Measurements from ENCODE around the gene FOSL2. TPM values are rescaled to one million over a fixed set of nuclear protein-coding genes. Genes with fewer than 3 reads are reported as not detected.

Gene FOSL2
- total and polyA plus RNA-seq, 4 experiments from 2014 or later = 4.7 to 6.7 (median 5.8) TPM

GRCh38 chr2:28387082-28387960 is 5.3 kb upstream of the FOSL2 start:
- H3K4me3 ChIP-seq (ENCODE audit: low read length in 2 of 2) = no peak overlapping the region
- Mint-ChIP-seq H3K27me3 (peaks cover 0 to 1% of the 10 kb centered on the region in 2 donors), H3K27ac (peak overlapping the region in 6 of 7 donors; percentile 13 to 90 (median 75)), H3K4me1 (peaks cover 7 to 36% (median 10%) of the 10 kb centered on the region in 4 donors), H3K36me3 (peaks cover 0 to 4% of the 10 kb centered on the region in 2 donors), H3K4me3 (peak overlapping the region in 1 of 8 donors; percentile 47), H3K9me3 (peaks cover 0 to 3% (median 0%) of the 10 kb centered on the region in 8 donors)
- H3K4me1 ChIP-seq (ENCODE audit: insufficient read depth, low read length) = peaks cover 16% of the 10 kb centered on the region
- no peaks in the 10 kb centered on the region for H3K27me3 ChIP-seq (ENCODE audit: insufficient read depth, low read length)
- no peaks in the 10 kb centered on the region for H3K36me3 ChIP-seq (ENCODE audit: insufficient read depth, low read length)
- no peak for DNase-seq
- intact Hi-C loops (cut with micrococcal nuclease) = no loop called here
- H3K27ac ChIP-seq (ENCODE audit: low read depth, low read length) = no peak overlapping the region
- ChIA-PET POLR2A (ENCODE audit: partially characterized antibody) (no interaction called here), CTCF (ENCODE audit: partially characterized antibody) (no interaction called here)
- H3K9me3 ChIP-seq (ENCODE audit: control insufficient read depth in 1 of 2, low read length in 2 of 2) = no peaks in the 10 kb centered on the region

GRCh38 chr2:28389399-28390240 is 3.0 kb upstream of the FOSL2 start:
- Histone ChIP-seq H3K27ac (ENCODE audit: low read depth, low read length) (peak overlapping the region; percentile 89), H3K36me3 (ENCODE audit: insufficient read depth, low read length) (no peaks in the 10 kb centered on the region), H3K4me1 (ENCODE audit: insufficient read depth, low read length) (peaks cover 20% of the 10 kb centered on the region), H3K4me3 (ENCODE audit: low read length in 2 of 2) (peak overlapping the region in 1 of 2 donors; percentile 84), H3K27me3 (ENCODE audit: insufficient read depth, low read length) (no peaks in the 10 kb centered on the region), H3K9me3 (ENCODE audit: control insufficient read depth in 1 of 2, low read length in 2 of 2) (no peaks in the 10 kb centered on the region)
- intact Hi-C loops (cut with micrococcal nuclease) = loop anchor here (1.0 kb wide), 1 partner anchor 30 kb away; no protein-coding TSS in a partner anchor
- CTCF ChIA-PET (ENCODE audit: partially characterized antibody) = interaction anchor here (0.9 to 2.0 kb wide), 6 partner anchors 8 to 666 kb away, joined by 3 to 7 read pairs (median 3); no protein-coding TSS in a partner anchor
- H3K27ac Mint-ChIP-seq = peak overlapping the region in 6 of 7 donors; percentile 92 to 98 (median 98)
- no peak for DNase-seq
- peaks cover 0 to 7% of the 10 kb centered on the region in 2 donors for H3K36me3 Mint-ChIP-seq
- POLR2A ChIA-PET (ENCODE audit: partially characterized antibody) = interaction anchor here (0.6 to 5.2 kb wide), 5 partner anchors 9 to 124 kb away, joined by 3 to 115 read pairs (median 39); no protein-coding TSS in a partner anchor
- peaks cover 0 to 3% of the 10 kb centered on the region in 2 donors for H3K27me3 Mint-ChIP-seq
- peaks cover 0 to 5% (median under 1%) of the 10 kb centered on the region in 8 donors for H3K9me3 Mint-ChIP-seq
- peak overlapping the region; percentile 81 to 93 (median 88) for H3K4me3 Mint-ChIP-seq
- peaks cover 7 to 42% (median 13%) of the 10 kb centered on the region in 4 donors for H3K4me1 Mint-ChIP-seq

GRCh38 chr2:28390241-28390745 is 2.4 kb upstream of the FOSL2 start:
- Histone ChIP-seq H3K36me3 (ENCODE audit: insufficient read depth, low read length) (no peaks in the 10 kb centered on the region), H3K4me3 (ENCODE audit: low read length in 2 of 2) (peak overlapping the region; percentile 84 to 87), H3K9me3 (ENCODE audit: control insufficient read depth in 1 of 2, low read length in 2 of 2) (no peaks in the 10 kb centered on the region), H3K27ac (ENCODE audit: low read depth, low read length) (peak overlapping the region; percentile 89), H3K4me1 (ENCODE audit: insufficient read depth, low read length) (peaks cover 27% of the 10 kb centered on the region), H3K27me3 (ENCODE audit: insufficient read depth, low read length) (no peaks in the 10 kb centered on the region)
- Mint-ChIP-seq H3K27me3 (peaks cover 0 to 3% of the 10 kb centered on the region in 2 donors), H3K4me1 (peaks cover 7 to 42% (median 13%) of the 10 kb centered on the region in 4 donors), H3K9me3 (peaks cover 0 to 5% (median under 1%) of the 10 kb centered on the region in 8 donors), H3K36me3 (peaks cover 0 to 7% of the 10 kb centered on the region in 2 donors), H3K4me3 (peak overlapping the region; percentile 87 to 94 (median 92)), H3K27ac (peak overlapping the region in 6 of 7 donors; percentile 96 to 99 (median 98))
- DNase-seq = peak; percentile 85 to 96 (median 91)
- CTCF ChIA-PET (ENCODE audit: partially characterized antibody) = interaction anchor here (0.6 to 2.0 kb wide), 6 partner anchors 8 to 62 kb away, joined by 3 to 7 read pairs (median 4); no protein-coding TSS in a partner anchor
- POLR2A ChIA-PET (ENCODE audit: partially characterized antibody) = interaction anchor here (0.6 to 5.2 kb wide), 8 partner anchors 9 to 125 kb away, joined by 3 to 115 read pairs (median 8); no protein-coding TSS in a partner anchor
- intact Hi-C loops (cut with micrococcal nuclease) = loop anchor here (1.0 kb wide), 1 partner anchor 31 kb away; no protein-coding TSS in a partner anchor

DNA sequence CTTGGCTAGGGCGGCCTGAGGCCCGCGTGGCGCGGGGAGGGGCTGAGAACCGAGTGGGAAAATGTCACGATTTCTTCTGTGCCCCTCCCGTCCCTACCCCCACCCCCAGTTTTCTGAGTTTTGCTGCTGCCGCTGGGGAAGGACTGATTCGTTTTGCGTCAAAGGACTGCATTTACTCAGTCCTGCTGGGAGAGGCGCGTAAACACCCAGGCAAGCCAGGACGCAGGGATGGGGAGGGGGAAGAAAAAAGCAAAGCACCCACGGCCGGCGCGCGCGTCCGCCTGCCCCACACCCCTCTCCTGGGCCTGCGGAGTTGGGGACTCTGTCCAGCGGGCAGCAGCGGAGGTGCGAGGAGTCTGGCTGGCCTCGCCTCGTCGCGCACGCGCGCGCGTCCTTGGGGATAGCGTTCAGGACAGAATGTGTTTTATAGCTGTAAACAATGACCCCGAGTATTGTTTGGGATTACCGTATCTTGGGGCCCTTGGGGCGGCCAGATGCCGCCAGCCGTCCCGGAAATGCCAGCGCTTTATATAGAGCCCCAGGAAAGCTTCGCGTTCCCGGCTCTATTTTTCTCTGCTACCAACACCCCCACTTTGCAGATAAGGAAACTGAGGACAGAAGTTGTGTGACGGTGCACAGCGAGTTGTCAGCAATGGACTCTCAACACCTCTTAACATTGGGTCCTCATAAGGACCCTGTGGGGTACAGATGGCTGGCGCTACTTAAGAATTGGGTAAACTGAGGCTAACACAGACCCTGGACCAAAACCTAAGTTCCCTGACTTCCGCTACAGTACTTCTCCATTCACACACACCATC is 1.7 kb upstream of the FOSL2 start:
- Histone ChIP-seq H3K9me3 (ENCODE audit: control insufficient read depth in 1 of 2, low read length in 2 of 2) (no peaks in the 10 kb centered on the region), H3K27me3 (ENCODE audit: insufficient read depth, low read length) (no peaks in the 10 kb centered on the region), H3K36me3 (ENCODE audit: insufficient read depth, low read length) (no peaks in the 10 kb centered on the region), H3K4me1 (ENCODE audit: insufficient read depth, low read length) (peaks cover 34% of the 10 kb centered on the region), H3K27ac (ENCODE audit: low read depth, low read length) (peak overlapping the region; percentile 89), H3K4me3 (ENCODE audit: low read length in 2 of 2) (peak overlapping the region; percentile 84 to 87)
- Mint-ChIP-seq H3K9me3 (peaks cover 0 to 5% (median under 1%) of the 10 kb centered on the region in 8 donors), H3K4me3 (peak overlapping the region; percentile 87 to 94 (median 91)), H3K27me3 (peaks cover 0 to 3% of the 10 kb centered on the region in 2 donors), H3K4me1 (peaks cover 7 to 42% (median 13%) of the 10 kb centered on the region in 4 donors), H3K36me3 (peaks cover 0 to 7% of the 10 kb centered on the region in 2 donors), H3K27ac (peak overlapping the region in 6 of 7 donors; percentile 96 to 99 (median 98))
- intact Hi-C loops (cut with micrococcal nuclease) = loop anchor here (1.0 kb wide), 1 partner anchor 32 kb away; no protein-coding TSS in a partner anchor
- no peak for DNase-seq
- ChIA-PET POLR2A (ENCODE audit: partially characterized antibody) (interaction anchor here (0.6 to 5.2 kb wide), 11 partner anchors 10 to 232 kb away, joined by 3 to 115 read pairs (median 7); no protein-coding TSS in a partner anchor), CTCF (ENCODE audit: partially characterized antibody) (interaction anchor here (0.6 to 2.0 kb wide), 10 partner anchors 9 to 62 kb away, joined by 3 to 7 read pairs (median 5); no protein-coding TSS in a partner anchor)

- peak; percentile 59 to 81 (median 64) for DNase-seq
- CTCF ChIA-PET (ENCODE audit: partially characterized antibody) = interaction anchor here (0.7 to 2.0 kb wide), 10 partner anchors 11 to 687 kb away, joined by 3 to 7 read pairs (median 5); no protein-coding TSS in a partner anchor
- no peaks in the 10 kb centered on the region for H3K36me3 ChIP-seq (ENCODE audit: insufficient read depth, low read length)
- no peaks in the 10 kb centered on the region for H3K9me3 ChIP-seq (ENCODE audit: control insufficient read depth in 1 of 2, low read length in 2 of 2)
- peaks cover 0 to 5% (median under 1%) of the 10 kb centered on the region in 8 donors for H3K9me3 Mint-ChIP-seq
- peaks cover 0 to 3% of the 10 kb centered on the region in 2 donors for H3K27me3 Mint-ChIP-seq
- H3K27me3 ChIP-seq (ENCODE audit: insufficient read depth, low read length) = no peaks in the 10 kb centered on the region
- H3K4me3 Mint-ChIP-seq = peak overlapping the region; percentile 87 to 94 (median 91)
- H3K4me1 ChIP-seq (ENCODE audit: insufficient read depth, low read length) = peaks cover 41% of the 10 kb centered on the region
- intact Hi-C loops (cut with micrococcal nuclease) = loop anchor here (1.0 kb wide), 6 partner anchors 19 to 688 kb away; partner anchors contain the start of genes BABAM2, MRPL33 and RBKS
- H3K27ac ChIP-seq (ENCODE audit: low read depth, low read length) = peak overlapping the region; percentile 89
- H3K4me1 Mint-ChIP-seq = peaks cover 7 to 42% (median 13%) of the 10 kb centered on the region in 4 donors
- peak overlapping the region in 6 of 7 donors; percentile 96 to 99 (median 98) for H3K27ac Mint-ChIP-seq
- H3K36me3 Mint-ChIP-seq = peaks cover 0 to 7% of the 10 kb centered on the region in 2 donors
- POLR2A ChIA-PET (ENCODE audit: partially characterized antibody) = interaction anchor here (0.6 to 5.2 kb wide), 19 partner anchors 10 to 501 kb away, joined by 3 to 115 read pairs (median 6); partner anchors contain the start of genes BABAM2 and RBKS
- H3K4me3 ChIP-seq (ENCODE audit: low read length in 2 of 2) = peak overlapping the region; percentile 84 to 87
Observed at GRCh38 chr2:28391564-28392296, 928 bp upstream of the FOSL2 start.

All from CD4-positive, alpha-beta memory T cell (primary cell).